HG03571 (cell line): ENCODE measurements around the gene BMERB1.
"Not testable (repeated sequence)": the region's sequence is repeated elsewhere in the genome, so short reads cannot be mapped to it uniquely, and the experiment has no call there.

ENCODE experiments used
- ATAC-seq: cut with Tn5 transposase; IDR thresholded peaks from one replicate; pipeline ENCODE4 v1.9.1; 2021; ENCODE audit not compliant: unreplicated experiment

BMERB1 gene

DNA sequence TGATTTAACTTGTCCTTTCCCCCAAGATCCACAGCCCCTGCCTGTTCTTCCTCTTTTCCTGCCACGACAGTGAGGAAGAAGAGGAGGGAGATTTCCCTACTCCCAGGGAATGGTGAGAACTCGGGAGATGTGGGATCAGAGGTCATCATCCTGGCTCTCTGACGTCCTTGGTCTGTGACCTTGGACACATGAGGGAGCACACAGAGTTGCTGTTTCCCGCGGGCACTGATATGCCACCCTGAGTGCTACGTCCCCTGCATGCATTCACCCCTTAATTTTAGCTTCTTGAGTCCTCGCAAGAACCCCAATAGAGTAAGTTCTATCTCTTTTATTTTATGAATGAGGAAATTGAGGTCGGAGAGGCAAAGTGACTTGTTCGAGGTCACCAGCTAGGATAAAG is 85.4 kb downstream of the BMERB1 start:
- no peak for ATAC-seq

DNA sequence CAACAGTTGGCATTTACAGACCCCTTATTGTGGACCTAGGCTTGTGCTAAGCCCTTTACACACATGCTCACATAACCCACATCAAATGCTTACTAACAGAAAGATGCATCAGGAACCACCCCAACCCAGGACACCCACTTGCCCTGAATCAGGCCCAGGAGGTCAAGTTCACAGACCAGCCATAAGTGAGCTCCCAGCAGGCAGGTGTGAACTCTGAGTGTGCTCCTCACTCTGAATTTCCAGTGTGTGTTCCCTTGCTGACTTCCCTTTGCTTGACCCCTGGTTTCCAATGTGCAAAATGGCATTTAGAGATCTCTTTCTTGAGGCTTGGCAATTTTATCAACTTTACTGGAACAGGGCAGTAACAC is 87.0 kb downstream of the BMERB1 start:
- ATAC-seq, result no peak

DNA sequence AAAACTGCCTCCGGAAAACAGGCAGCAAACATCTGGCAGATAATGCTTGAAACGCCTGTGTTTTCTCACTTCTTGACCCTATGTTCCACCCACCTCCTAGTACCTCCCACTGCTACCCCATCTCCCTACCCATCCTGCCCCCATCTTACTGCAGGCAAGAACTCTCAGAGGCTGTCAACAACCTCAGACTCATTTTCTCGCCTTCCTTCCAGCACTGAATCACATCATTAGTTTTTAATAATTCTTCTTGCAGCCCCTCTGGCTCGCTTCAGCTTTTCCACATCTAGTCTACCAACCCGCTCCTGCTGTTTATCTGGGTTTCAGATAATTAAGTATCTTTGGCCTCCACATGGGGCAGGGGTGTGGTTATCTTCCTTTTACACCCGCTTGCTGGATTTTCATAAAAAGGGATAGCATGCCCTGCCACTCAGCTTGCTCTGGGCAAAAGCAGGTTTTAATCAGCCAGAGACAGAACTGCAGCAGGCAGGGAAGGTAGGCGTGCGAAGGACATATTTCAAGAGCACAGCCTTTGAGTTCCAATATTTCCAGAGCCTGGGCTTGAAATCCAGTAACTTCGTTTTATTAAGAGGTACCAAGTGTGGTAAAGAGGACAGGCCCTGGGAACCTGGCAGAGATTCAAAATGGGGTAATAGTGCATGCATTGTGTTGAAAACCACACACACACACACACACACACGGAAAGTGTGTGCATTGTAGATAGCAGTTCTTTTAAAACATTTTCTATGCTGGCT is 87.5 kb downstream of the BMERB1 start:
- ATAC-seq, result no peak

DNA sequence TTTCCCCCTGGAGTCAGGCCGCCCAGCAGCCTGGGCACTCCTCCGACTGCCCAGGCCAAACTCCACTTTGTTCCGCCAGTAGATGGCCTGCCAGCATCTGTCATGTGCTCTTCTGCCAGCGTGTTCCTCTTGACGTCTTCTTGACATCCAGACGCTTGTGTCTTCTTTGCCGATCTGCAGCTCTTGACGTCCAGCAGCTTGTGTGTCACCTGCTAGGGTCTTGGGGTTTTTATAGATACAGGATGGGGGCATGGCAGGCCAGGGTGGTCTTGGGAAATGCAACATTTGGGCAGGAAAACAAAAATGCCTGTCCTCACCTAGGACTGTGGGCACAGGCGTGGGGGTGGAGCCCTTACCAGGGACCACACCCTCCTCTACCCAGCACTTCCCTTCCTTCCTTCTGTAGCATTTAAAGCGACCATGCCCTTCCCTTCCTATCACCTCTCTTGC is 88.7 kb downstream of the BMERB1 start:
- no peak for ATAC-seq

DNA sequence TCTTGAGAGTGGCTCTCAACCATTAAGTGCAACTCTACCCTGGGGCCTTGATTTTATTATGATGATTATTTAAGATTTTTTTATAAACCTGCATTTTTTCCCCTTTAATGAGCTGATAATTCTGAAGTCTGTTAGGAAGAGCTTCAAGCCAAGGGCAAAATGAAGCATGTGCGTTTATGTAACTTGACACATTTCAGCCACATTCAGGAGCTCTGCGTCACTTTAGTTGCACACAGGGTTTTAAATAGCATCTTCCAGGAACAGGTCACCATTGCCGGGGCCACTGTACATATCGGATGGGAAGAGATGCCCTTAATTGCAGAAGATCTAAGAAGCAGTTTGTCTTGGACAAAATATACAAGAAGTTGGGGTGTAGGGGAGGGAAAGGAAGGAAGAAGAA is 89.6 kb downstream of the BMERB1 start:
- no peak for ATAC-seq

DNA sequence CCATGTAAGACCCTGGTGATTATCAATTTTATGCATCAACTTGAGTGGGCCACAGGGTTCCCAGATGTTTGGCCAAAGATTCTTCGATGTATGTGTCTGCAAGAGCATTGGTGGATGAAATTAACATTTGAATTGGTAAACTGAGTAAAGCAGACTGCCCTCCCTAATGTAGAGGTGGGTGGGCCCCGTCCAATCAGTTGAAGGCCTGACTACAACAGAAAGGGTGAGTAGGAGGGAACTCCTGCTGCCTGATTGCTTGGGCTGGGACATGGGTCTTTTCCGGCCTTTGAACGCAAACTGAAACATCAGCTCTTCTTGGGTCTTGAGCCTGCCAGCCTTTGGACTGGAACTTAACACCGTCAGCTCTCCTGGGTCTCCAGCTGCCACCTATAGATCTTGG is 90.6 kb downstream of the BMERB1 start:
- no peak for ATAC-seq

DNA sequence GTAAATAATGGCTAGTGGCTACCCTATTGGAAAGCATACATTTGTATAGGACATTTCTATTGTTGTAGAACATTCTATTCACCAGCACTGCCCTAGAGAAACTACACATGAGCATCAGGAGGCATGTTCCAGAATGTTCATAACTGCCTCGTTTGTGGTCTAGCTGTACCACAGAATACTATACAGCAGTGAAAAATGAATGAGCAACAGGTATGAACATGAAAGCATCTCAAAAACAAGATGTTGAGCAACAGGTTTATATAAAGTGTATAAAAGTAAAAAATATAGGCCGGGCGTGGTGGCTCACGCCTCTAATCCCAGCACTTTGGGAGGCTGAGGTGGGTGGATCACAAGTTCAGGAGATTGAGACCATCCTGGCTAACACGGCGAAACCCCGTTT is 91.7 kb downstream of the BMERB1 start:
- ATAC-seq, result no peak

DNA sequence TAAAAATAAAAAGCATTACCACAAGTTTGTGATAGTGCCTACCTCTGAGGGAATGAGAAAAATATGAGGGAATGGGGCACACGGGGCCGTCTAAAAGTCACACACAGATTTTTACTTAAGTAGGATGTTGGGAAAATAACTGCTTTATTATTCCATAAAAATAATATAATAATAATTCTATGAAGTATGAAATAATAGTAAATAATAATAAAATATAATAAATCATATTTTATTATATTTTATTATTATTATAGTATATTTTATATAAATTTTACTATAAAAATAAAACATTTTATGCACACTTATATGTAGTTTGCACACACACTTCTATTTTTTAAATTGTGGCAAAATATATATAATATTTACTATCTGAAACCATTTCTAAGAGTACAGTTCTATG is 92.3 kb downstream of the BMERB1 start:
- no peak for ATAC-seq

DNA sequence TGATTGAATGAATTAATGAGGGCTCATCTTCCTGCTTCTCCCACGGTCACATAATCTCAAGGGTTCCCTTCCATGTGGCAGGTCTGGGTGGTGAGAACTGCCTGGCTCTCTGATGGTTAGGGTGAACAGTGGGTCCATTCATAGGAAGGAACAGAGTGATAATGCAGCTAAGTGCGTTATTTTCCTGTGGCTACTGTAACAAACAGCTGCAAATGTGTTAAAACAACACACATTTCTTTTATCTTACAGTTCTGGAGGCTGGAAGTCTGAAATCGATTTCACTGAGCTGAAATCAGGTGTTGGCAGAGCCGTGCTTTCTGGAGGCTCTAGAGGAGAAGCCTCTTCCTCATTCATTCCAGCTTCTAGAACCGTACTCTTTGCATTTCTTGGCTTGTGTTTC is 95.3 kb downstream of the BMERB1 start:
- ATAC-seq, result no peak

DNA sequence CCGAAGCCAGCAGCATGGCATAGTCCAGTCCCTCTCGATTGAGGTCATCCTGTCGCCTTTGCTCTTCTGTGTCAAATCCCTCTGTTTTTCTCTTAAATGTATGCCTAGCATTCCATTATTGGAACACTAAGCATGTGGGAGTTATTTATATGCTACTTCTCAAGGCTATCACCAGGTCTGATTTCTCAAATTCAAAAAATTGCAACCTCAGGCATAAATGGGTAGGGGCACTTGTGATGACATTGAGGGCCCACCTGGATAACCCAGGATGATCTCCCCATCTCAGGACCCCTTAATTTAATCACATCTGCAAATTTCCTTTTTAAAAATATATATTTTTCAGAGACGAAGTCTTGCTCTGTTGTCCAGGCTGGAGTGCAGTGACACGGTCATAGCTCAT is 95.7 kb downstream of the BMERB1 start:
- no peak for ATAC-seq

DNA sequence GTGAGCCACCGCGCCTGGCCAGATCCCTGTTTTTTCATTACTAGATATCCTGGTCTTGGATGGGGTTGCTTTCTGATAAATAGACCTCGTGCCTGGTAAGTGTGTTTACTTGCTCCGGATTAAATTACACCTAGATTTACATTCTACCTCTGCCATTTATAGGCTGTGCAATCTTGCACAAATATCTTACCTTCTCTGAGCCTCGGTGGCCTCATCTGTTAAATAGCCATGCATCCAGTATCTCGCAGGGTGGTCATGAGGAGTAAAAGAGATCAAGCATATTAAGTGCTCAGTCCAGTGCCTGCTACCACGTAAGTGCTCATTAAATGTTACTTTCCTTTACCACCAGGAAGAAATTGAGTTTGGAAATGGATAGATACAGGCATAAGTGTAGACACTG is 98.4 kb downstream of the BMERB1 start:
- no peak for ATAC-seq

DNA sequence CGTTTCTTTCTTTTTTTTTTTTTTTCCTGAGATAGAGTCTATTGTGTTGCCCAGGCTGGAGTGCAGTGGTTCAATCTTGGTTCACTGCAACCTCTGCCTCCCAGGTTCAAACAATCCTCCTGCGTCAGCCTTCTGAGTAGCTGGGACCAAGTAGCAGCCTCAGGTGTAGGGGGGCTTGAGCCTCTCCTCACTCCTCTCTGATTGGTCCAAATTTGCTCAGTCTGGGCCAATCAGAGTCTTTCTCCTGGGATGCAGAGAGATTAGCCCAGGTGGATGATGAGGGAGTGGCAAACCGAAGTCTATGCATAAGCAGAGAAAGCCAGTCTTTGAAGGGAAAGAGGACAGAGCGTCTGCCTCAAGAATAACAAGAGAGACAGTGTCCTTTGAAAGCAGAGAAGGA is 99.0 kb downstream of the BMERB1 start:
- ATAC-seq, result no peak

DNA sequence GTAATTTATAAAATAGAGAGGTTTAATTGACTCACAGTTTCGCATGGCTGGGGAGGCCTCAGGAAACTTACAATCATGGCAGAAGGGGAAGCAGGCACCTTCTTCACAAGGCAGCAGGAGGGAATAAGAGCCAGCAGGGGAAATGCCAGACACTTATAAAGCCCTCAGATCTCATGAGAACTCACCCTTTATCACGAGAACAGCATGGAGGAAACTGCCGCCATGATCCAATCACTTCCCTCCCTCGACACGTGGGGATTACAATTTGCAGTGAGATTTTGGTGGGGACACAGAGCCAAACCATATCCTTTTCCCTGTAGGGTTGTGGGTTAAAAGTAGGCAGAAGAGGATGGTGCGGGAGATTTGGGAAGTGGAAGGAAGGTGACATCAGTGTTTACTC is 101.4 kb downstream of the BMERB1 start:
- ATAC-seq, result no peak

DNA sequence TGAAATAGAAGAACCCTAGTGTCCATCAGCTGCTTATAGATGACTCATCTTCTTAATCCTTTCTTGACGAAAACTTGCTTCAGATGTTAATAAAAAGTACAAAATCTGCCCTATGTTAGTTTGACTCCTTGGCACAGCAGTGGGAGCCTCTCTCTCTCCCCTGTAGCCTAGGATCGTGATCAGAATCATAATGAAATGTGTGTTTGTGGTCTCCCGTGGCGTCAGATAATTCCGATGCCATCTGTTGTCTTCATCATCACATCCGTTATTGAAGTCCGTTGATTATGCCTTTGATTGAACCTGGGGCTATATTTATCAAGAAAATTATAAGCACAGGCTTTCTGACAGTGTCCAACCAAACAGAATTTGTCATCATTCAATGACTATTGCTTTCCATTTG is 102.5 kb downstream of the BMERB1 start:
- no peak for ATAC-seq

DNA sequence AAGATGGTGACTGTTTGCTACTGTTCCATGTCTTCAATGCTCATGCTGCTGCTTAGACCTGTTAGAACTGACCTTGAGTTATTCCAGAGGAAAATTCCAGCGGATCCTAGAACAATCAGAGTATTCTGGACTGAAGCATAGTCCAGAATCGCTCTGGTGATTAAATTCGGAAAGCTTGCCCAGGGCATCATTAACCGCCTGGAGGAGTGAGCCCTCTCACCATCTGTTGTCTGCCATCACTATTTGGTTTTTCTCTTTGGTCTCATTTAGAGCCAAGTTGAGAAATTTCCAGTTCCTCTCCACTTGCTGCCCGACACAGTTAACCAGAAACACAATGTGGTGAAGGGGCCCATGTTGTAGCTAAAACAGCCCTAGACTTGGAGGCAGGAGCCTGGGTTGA is 104.1 kb downstream of the BMERB1 start:
- no peak for ATAC-seq

DNA sequence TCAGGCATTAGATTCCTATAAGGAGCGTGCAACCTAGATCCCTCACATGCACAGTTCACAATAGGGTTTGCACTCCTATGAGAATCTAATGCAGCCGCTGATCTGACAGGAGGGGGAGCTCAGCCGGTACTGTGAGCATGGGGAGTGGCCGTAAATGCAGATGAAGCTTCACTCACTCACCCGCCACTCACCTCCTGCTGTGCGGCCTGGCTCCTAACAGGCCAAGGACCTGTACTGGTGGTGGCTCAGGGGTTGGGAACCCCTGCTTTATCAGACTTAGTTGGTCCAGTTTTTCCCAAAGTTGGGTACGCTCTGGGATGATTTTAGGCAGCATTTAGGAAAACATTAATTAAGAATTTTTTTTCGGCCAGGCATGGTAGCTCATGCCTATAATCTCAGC is 104.8 kb downstream of the BMERB1 start:
- no peak for ATAC-seq

DNA sequence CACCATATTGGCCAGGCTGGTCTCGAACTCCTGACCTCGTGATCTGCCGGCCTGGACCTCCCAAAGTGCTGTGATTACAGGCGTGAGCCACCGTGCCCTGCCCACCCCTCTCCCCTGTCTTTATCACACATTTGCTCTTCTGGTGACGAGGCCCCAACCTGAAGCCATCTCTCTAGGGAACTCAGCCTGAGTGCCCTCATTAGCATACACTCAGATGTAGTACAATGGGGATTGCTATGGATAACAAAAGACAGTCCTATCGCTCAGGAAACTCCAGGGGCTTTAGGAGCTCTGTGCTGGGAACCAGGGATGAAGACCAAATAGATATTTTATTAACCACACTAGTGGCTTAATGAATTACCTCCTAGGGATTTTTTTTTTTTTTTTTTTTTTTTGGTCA is 107.9 kb downstream of the BMERB1 start:
- no peak for ATAC-seq

DNA sequence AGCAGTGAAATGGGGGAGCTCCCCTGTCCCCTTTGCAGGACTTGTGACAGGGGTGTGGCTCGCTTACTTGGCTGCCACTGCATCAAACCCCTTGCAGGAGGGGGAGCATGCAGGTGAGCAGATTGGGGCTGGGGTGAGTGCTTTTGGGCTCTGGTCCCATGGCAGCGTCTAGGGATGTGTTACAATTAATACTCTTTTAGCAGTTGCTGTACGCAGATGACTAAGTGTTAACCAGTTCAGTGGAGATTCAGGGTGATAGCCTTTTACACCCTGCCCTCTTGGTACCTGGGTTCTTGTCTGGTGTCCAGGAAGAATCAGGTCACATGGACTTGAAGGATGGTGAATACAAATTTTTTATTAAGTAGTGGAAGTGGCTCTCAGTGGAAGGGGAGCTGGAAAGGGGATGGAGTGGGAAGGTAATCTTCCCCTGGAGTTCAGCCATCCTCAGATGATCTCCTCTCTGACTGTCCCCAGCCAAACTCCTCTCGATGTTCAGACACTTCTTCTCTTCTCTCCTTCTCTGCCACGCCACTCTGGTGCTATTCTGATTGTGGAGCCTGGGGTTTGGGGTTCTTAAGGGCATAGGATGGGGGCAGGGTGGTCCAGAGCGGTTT is 108.5 kb downstream of the BMERB1 start:
- no peak for ATAC-seq

DNA sequence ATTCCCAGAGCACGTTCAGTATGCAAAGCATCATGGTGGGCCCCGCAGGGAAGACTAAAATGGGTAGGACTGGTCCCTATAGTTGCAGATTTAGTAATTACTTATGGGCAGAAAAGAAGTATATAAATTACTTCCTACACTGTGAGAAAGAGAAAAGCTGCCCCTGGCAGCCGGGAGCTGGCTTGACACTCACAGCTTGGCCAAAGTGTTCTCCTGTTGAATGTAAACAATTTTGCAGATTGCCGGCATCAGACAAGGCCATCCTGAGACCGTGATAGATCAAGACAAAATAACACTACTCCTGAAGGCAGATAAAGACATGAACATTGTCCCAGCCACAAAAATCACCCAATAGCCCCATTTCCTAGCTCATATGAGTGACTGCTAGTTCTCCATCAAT is 110.0 kb downstream of the BMERB1 start:
- no peak for ATAC-seq

DNA sequence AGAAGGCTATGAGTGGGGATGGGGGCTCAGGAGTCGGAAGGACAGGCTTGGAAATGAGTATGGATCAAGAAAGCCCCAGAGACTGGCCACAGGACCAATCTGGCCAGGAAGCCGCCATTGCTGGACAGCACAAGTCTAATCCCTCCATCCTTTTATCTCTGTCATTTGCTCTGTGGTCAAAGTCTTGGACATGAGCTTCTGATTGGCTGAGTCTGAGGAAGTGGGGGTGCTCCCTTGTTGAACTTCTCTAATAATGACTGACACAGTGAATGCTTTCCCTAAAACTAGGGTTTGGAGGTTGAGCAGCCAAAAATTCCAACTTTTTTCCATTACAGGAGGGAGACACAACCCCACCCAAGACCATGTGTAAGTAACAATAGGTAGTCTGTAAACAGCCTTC is 111.2 kb downstream of the BMERB1 start:
- no peak for ATAC-seq

DNA sequence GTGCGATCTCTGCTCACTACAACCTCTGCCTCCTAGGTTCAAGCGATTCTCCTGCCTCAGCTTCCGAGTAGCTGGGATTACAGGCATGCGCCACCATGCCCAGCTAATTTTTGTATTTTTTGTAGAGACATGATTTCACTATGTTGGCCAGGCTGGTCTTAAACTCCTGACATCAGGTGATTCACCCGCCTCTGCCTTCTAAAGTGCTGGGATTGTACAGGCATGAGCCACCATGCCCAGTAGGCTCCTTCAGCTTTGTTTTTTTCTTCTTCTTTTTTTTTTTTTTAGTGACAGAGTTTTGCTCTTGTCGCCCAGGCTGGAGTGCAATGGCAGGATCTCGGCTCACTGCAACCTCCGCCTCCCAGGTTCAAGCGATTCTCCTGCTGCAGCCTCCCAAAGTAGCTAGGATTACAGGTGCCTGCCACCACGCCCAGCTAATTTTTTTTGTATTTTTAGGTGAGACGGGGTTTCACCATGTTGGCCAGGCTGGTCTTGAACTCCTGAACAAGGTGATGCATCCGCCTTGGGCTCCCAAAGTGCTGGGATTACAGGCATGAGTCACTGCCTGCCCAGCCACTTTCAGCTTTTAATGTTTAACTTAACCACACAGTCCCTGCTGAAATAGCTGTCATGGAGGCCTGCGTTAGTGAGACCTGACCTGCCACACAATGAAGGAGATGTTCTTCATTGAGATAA is 112.8 kb downstream of the BMERB1 start:
- ATAC-seq, result not testable (repeated sequence)

DNA sequence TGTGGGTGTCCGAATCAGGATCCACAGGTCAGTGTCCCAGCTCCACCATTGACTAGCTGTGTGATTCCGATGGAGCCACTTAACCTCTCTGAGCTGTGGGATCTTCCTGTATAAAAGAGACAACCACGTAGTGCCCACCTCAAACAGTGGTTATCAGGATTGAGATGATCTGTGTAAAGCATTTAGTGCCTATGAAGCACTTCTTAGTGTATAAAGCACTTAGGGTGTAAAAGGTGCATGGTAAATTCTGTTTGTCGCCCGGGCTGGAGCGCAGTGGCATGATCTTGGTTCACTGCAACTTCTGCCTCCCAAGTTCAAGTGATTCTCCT is 113.3 kb downstream of the BMERB1 start:
- ATAC-seq, result no peak

DNA sequence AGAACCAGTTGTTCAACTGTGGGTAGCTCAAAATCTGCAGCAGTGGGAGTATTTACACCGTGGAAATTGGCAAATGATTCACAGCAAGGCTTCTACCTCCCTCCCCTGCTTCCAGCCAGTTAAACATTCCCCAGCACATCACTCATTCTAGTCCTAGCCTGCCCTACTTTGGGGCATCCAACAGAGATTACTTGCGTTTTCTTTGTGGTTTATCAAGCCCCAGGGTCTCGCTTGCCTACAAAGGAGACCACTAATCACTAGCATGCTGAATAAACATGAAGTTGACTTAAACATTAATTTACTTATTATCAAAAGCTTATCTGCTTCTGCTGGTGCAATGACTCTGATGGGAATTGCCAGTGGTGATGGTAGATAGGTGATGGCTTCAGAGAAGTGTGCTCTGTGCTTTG is 114.1 kb downstream of the BMERB1 start:
- ATAC-seq, result no peak
